IPS-15b (cell line): Measurements from ENCODE around the gene PSMG4.

Experiments used
- H3K27me3 ChIP-seq: one replicate; pipeline ENCODE4 v1.6.1; 2013; ENCODE audit warnings: low read length; ENCODE audit not compliant: control insufficient read depth, insufficient read depth
- H3K36me3 ChIP-seq: one replicate; pipeline ENCODE4 v1.6.1; 2013; ENCODE audit warnings: low read length; ENCODE audit not compliant: control insufficient read depth, insufficient read depth
- H3K4me1 ChIP-seq: one replicate; pipeline ENCODE4 v1.6.1; 2013; ENCODE audit warnings: mild to moderate bottlenecking, low read length; ENCODE audit not compliant: control insufficient read depth, insufficient read depth
- H3K4me3 ChIP-seq: one replicate; pipeline ENCODE4 v1.5.1; 2013; ENCODE audit warnings: low read depth, low read length
- H3K9ac ChIP-seq: one replicate; pipeline ENCODE4 v1.6.1; 2013; ENCODE audit warnings: low read depth, mild to moderate bottlenecking, low read length
- H3K9me3 ChIP-seq: one replicate; pipeline ENCODE4 v1.6.1; 2013; ENCODE audit warnings: mild to moderate bottlenecking, low read length; ENCODE audit not compliant: control insufficient read depth, insufficient read depth

The PSMG4 gene

DNA sequence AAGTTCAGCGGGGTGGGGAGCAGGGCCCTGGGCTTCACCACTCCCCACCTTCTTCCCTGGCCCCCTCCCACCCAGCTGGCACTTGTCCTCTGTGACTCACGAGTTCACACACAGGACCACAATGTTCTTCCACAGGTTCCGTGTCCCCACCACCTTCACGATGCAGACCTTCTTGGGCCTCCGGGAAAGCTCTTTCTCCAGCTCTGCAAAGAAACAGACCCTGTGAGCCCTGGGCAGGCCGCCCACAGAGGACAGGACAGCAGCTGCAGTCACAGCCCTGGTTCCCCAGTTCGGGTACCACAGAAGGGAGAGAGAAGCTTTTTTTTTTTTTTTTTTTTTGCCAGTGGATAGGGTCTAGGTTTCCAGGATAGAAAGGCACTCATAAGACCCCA is 30.9 kb downstream of the PSMG4 start:
- H3K4me1 ChIP-seq, result no peaks in the 10 kb centered on the region

DNA sequence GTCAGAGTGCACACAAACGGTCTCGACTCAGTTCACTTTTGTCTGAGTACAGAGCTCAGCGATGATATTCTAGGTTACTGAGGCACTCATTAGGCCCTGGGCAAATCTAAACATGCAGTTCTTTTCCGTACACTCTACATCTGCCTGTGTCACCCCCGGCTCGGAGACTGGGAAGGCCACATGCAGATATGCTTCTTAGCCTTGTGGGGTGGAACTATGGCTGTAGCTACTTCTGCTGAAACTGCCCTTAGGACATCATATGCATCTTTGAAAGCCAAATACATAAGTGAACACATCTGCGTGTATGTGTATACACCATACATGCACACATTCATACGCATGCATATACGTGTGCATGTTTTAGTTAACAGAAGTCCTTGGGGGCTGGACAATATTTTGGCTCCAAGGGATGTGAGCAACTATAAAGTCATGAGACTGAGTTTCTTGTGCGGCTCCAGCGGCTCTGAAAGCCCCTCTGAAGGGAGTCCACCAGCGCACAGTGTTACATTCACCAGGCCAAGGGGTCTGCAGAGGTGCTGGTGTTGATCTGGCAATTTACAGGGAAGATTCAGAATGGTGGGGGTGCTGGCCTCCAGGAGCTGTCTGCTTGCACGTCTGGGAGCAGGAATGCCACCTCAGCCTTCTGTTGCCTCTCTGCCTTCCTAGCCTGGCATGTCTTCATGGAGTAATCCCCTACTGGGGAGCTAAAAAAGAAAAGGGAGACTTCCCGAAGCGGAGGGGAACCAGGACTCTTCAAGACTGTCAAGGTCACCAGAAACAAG is 31.6 kb downstream of the PSMG4 start:
- H3K9ac ChIP-seq, result no peak overlapping the region
- peaks cover 14% of the 10 kb centered on the region for H3K36me3 ChIP-seq
- no peaks in the 10 kb centered on the region for H3K9me3 ChIP-seq
- H3K27me3 ChIP-seq, result no peaks in the 10 kb centered on the region
- H3K4me1 ChIP-seq, result no peaks in the 10 kb centered on the region
- H3K4me3 ChIP-seq, result no peak overlapping the region

More for the DNA sequence above, 30.9 kb downstream of the PSMG4 start:
- no peaks in the 10 kb centered on the region for H3K9me3 ChIP-seq
- peaks cover 14% of the 10 kb centered on the region for H3K36me3 ChIP-seq
- H3K4me3 ChIP-seq, result no peak overlapping the region
- no peak overlapping the region for H3K9ac ChIP-seq
- H3K27me3 ChIP-seq, result no peaks in the 10 kb centered on the region

GRCh38 chr6:3290931-3291211 is 32.1 kb downstream of the PSMG4 start:
- Histone ChIP-seq H3K36me3 (peaks cover 14% of the 10 kb centered on the region), H3K27me3 (no peaks in the 10 kb centered on the region), H3K9me3 (no peaks in the 10 kb centered on the region), H3K4me3 (no peak overlapping the region), H3K9ac (no peak overlapping the region), H3K4me1 (no peaks in the 10 kb centered on the region)

- no peaks in the 10 kb centered on the region for H3K4me1 ChIP-seq
- no peaks in the 10 kb centered on the region for H3K27me3 ChIP-seq
- H3K4me3 ChIP-seq, result no peak overlapping the region
- H3K36me3 ChIP-seq, result peaks cover 16% of the 10 kb centered on the region
- no peaks in the 10 kb centered on the region for H3K9me3 ChIP-seq
- no peak overlapping the region for H3K9ac ChIP-seq
Measured at GRCh38 chr6:3291346-3291745, 32.6 kb downstream of the PSMG4 start.

DNA sequence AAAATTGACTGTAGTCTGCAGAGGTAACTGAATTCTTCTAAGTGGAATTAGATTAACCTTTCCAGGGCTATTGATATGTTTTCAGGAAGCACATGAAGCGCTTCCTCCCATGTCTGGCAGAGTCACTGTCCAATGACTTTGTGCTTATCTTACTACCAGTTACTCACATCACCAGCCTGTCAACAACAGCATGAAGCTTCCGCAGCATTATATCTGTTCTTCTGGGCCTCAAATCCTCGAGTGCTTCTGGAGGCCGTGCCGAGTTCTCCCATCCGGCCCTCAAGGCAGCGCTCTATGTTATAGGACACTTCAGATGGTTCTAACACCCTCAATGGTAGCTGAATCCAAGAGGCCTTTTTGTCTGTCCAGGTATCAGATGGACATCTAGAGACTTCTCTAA is 33.2 kb downstream of the PSMG4 start:
- Histone ChIP-seq H3K4me3 (no peak overlapping the region), H3K27me3 (no peaks in the 10 kb centered on the region), H3K9ac (no peak overlapping the region), H3K36me3 (peaks cover 13% of the 10 kb centered on the region), H3K9me3 (no peaks in the 10 kb centered on the region), H3K4me1 (no peaks in the 10 kb centered on the region)

DNA sequence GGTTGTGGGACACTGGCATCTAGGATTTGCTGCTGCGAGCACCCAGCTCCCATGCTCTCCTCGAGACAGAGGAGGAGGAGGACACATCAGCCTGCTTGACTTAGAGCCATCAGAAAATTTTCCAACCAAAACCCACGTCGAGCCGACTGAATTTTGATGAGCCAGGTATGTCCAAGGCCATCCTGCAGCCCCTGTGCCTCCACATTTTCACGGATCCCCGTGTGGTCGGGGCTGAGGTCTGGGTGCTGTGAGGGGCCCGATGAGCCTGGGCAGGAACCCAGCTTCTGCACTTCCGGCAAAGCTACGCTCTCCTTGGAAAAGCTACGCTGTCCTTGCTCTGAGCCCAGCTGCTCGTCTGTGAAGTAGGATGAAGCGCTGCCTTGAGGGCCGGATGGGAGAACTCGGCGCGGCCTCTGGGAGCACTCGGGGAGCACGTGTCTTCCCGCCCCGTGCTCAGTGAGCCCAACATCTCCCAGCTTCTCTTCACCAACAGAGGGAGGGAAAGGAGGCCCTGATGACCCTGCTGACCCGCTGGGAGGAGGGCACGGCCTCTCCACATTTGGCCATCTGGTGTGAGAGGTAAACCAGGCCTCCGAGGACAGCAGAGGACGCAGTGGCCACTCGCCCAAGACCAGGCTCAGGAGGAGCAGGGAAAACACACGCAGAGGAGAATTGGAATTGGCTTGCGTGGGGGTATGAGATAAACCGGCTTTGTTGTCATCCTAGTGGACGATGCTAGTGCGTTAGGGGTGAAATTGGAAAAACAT is 33.9 kb downstream of the PSMG4 start:
- Histone ChIP-seq H3K9ac (no peak overlapping the region), H3K9me3 (no peaks in the 10 kb centered on the region), H3K27me3 (no peaks in the 10 kb centered on the region), H3K4me1 (no peaks in the 10 kb centered on the region), H3K4me3 (no peak overlapping the region), H3K36me3 (peaks cover 12% of the 10 kb centered on the region)

DNA sequence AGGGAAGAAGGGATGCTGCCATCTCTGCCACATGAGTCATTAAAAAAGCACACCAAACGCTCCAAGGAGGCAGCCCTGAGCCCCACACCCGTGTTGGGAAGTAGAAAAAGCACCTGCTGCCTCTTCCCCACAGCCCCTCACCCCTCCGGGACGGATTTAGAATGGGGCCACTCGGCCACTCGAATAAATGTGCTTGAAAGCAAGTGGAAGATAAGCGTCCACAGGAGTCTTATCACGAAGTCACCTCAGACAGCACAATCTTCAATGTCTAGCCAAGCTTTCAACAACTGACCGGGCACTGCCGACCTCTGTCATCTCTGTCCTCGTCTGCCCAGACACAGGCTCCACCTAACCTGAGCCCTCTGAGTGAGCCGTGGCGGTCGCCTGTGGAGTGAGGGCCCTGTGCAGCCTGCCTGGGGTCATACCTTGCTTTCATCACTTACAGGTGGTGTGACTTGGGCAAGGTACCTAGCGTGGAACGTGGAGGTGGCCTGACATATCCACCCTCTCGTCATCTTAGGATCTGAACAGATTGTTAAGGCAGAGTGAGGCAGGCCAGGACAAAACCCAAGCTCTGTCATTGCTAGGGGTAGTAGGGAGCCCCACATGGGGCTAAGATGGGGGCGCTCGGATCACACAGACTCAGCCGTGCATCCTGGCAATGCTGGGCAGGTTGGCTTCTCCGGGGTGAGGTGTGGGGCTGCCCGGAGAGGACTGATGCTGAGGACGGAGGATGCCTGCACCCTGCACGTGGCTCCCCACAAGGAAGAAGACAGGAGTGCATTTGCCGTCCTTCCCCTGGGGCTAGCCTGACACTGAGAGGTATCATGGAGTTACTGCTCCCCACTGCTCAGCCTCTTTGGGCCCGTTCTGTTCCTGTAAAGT is 34.8 kb downstream of the PSMG4 start:
- no peak overlapping the region for H3K4me3 ChIP-seq
- no peaks in the 10 kb centered on the region for H3K27me3 ChIP-seq
- H3K9me3 ChIP-seq, result no peaks in the 10 kb centered on the region
- H3K36me3 ChIP-seq, result peaks cover 12% of the 10 kb centered on the region
- no peak overlapping the region for H3K9ac ChIP-seq
- H3K4me1 ChIP-seq, result no peaks in the 10 kb centered on the region

- no peaks in the 10 kb centered on the region for H3K27me3 ChIP-seq
- H3K4me3 ChIP-seq, result no peak overlapping the region
- no peaks in the 10 kb centered on the region for H3K9me3 ChIP-seq
- H3K36me3 ChIP-seq, result peaks cover 5% of the 10 kb centered on the region
- no peaks in the 10 kb centered on the region for H3K4me1 ChIP-seq
- no peak overlapping the region for H3K9ac ChIP-seq
Measured at GRCh38 chr6:3294396-3294795, 35.6 kb downstream of the PSMG4 start.

GRCh38 chr6:3294921-3295871 is 36.4 kb downstream of the PSMG4 start:
- H3K4me3 ChIP-seq, result no peak overlapping the region
- no peaks in the 10 kb centered on the region for H3K4me1 ChIP-seq
- H3K27me3 ChIP-seq, result no peaks in the 10 kb centered on the region
- H3K9ac ChIP-seq, result no peak overlapping the region
- H3K36me3 ChIP-seq, result peaks cover 5% of the 10 kb centered on the region
- no peaks in the 10 kb centered on the region for H3K9me3 ChIP-seq

DNA sequence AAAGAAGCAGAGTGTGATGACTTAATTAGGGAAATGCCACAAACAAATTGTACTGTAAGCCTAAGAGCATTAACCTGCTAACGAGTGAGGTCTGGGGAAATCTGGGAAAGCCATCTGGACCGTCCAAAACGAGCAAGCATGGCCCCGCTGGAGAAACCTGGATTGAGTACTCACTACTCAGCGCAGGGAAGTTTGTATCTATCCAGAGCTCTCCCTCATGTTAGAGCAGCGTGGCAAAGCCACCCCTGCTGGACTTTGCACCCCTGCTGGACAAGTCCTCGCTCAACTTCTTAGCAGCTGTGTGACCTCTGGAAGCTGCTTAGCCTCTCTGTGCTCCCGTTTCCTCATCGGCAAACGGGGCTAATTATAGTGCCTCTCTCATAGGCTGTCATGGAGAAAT is 37.3 kb downstream of the PSMG4 start:
- no peak overlapping the region for H3K4me3 ChIP-seq
- no peaks in the 10 kb centered on the region for H3K4me1 ChIP-seq
- H3K36me3 ChIP-seq, result peaks cover 5% of the 10 kb centered on the region
- H3K9ac ChIP-seq, result no peak overlapping the region
- H3K9me3 ChIP-seq, result no peaks in the 10 kb centered on the region
- no peaks in the 10 kb centered on the region for H3K27me3 ChIP-seq

DNA sequence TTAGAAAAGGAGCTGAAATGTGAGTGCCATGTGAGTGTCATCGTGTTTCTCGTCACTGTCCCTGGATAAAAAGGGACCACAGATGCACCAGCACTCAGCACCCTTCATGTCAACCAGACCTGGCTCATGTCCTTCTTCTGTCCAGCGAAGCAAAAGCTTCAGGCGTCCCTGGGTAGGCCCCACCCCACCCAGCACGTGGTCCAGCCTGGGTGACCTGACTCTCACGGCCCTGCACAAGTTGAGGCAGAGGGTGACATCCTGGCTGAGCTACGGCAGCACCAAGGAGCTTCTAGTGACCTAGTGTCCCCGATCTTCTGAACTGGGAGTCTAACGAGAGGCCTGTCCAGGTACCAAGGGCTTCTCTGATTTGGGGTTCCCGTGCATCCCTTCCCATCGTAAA is 37.8 kb downstream of the PSMG4 start:
- Histone ChIP-seq H3K9me3 (no peaks in the 10 kb centered on the region), H3K27me3 (no peaks in the 10 kb centered on the region), H3K9ac (no peak overlapping the region), H3K4me3 (no peak overlapping the region), H3K36me3 (peaks cover 5% of the 10 kb centered on the region), H3K4me1 (no peaks in the 10 kb centered on the region)
